Natural killer cell (primary cell): ENCODE data around the gene PRR5L. TPM values are rescaled to one million over a fixed set of nuclear protein-coding genes. Genes with fewer than 3 reads are reported as not detected.

Source experiments
- ATAC-seq, 3 donors: fragments of 150-1000 bp in 2 of 3; fragments of 200-7000 bp in 1 of 3; cut with Tn5 transposase; 1 replicate in 1 of 3; 2 replicates in 2 of 3; pipeline ENCODE4 v1.10.0; 2021; ENCODE audit warnings: mild to moderate bottlenecking in 2 of 3, moderate library complexity in 2 of 3
- DNase-seq, 2 donors: peaks; one replicate each; pipeline versions ENCODE4 v3.0.0 to v3.0.0-alpha.2; 2013 to 2021; ENCODE audit warnings: mixed read lengths in 1 of 2
- H3K27ac ChIP-seq: one replicate; pipeline ENCODE4 v1.5.1; 2013; ENCODE audit warnings: mild to moderate bottlenecking, low read length
- H3K27me3 ChIP-seq: one replicate; pipeline ENCODE4 v1.6.1; 2013; ENCODE audit warnings: low read length; ENCODE audit not compliant: control insufficient read depth, insufficient read depth
- H3K36me3 ChIP-seq: one replicate; pipeline ENCODE4 v1.6.1; 2013; ENCODE audit warnings: low read length; ENCODE audit not compliant: control insufficient read depth, insufficient read depth
- H3K4me1 ChIP-seq: one replicate; pipeline ENCODE4 v1.6.1; 2013; ENCODE audit warnings: low read length; ENCODE audit not compliant: control insufficient read depth, insufficient read depth
- H3K4me3 ChIP-seq: one replicate; pipeline ENCODE4 v1.5.1; 2013; ENCODE audit warnings: low read length
- H3K9me3 ChIP-seq: one replicate; pipeline ENCODE4 v1.6.1; 2013; ENCODE audit warnings: low read length; ENCODE audit not compliant: control insufficient read depth, insufficient read depth
- H3K27ac Mint-ChIP-seq, 2 donors: one replicate each; pipeline ENCODE4 v1.8.0; 2022; ENCODE audit warnings: mild to moderate bottlenecking in 2 of 2, mixed read lengths in 2 of 2, moderate library complexity in 1 of 2
- H3K27me3 Mint-ChIP-seq, 2 donors: one replicate each; pipeline ENCODE4 v1.8.0; 2022; ENCODE audit warnings: low read depth in 2 of 2, mixed read lengths in 2 of 2
- H3K36me3 Mint-ChIP-seq: one replicate; pipeline ENCODE4 v1.8.0; 2022; ENCODE audit warnings: mixed read lengths
- H3K4me1 Mint-ChIP-seq, 2 donors: one replicate each; pipeline ENCODE4 v1.8.0; 2022; ENCODE audit warnings: mixed read lengths in 2 of 2
- H3K4me3 Mint-ChIP-seq: one replicate; pipeline ENCODE4 v1.8.0; 2022; ENCODE audit warnings: mild to moderate bottlenecking, moderate library complexity, mixed read lengths
- H3K9me3 Mint-ChIP-seq, 2 donors: one replicate each; pipeline ENCODE4 v1.8.0; 2022; ENCODE audit warnings: mixed read lengths in 2 of 2
- WGBS: methylation state at CpG from one replicate; pipeline ENCODE4 v1.1.7; 2013; ENCODE audit warnings: missing lambda C conversion rate; ENCODE audit not compliant: insufficient coverage; 5-methylcytosine and 5-hydroxymethylcytosine counted together
- intact Hi-C: fragments of 100-400 bp; cut with micrococcal nuclease; formaldehyde crosslinking; loops from one replicate; pipeline ENCODE4 v1.14.2; 2022
- total RNA-seq, 4 donors: library from RNA; stranded (reverse); fragments of 120-200 nt in 1 of 4; gene quantifications; one replicate each; pipeline versions ENCODE4 v1.2.3 to v1.2.4, GENCODE V29; 2013 to 2022
- TF ChIP-seq, protein P1 (sequence below): fragments of 200-600 bp; IDR thresholded peaks from one replicate; pipeline ENCODE4 v1.8.0; 2022; ENCODE audit warnings: antibody characterized with exemption

The PRR5L gene
- total RNA-seq, 3 donors from 2014 or later (not counting 1 experiment from before 2014, with no cell fraction given): 128 to 367 (median 303) TPM

DNA sequence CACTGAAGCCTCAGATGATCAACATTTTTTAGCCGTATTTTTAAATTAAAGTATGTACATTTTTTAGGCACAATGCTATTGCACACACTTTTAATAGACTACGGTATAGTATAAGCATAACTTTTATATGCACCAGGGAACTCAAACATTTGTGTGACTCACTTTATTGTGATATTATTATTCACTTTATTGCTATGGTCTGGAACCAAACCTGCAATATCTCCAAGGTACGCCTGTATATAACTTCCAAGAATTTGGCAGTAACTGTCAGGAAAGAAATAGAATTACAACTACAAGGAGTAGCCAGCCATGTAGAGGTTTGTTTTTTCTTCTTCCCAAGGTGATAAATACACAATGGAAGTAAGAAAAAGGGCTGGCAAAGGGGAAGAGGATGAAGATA, 62.3 kb downstream of the PRR5L start:
- H3K27ac ChIP-seq: no peak overlapping the region
- ATAC-seq: no peak
- Mint-ChIP-seq H3K4me3 (no peak overlapping the region), H3K27me3 (peaks cover 0 to 5% of the 10 kb centered on the region in 2 donors), H3K9me3 (no peaks in the 10 kb centered on the region), H3K36me3 (no peaks in the 10 kb centered on the region), H3K4me1 (peaks cover 51 to 65% of the 10 kb centered on the region in 2 donors), H3K27ac (no peak overlapping the region)
- no peaks in the 10 kb centered on the region for H3K36me3 ChIP-seq
- WGBS: 100% methylated on average over 1 of the region's 3 CpGs
- DNase-seq: no peak
- intact Hi-C loops: no loop called here
- H3K4me3 ChIP-seq: no peak overlapping the region
- no peaks in the 10 kb centered on the region for H3K9me3 ChIP-seq
- TF ChIP-seq, protein P1, sequence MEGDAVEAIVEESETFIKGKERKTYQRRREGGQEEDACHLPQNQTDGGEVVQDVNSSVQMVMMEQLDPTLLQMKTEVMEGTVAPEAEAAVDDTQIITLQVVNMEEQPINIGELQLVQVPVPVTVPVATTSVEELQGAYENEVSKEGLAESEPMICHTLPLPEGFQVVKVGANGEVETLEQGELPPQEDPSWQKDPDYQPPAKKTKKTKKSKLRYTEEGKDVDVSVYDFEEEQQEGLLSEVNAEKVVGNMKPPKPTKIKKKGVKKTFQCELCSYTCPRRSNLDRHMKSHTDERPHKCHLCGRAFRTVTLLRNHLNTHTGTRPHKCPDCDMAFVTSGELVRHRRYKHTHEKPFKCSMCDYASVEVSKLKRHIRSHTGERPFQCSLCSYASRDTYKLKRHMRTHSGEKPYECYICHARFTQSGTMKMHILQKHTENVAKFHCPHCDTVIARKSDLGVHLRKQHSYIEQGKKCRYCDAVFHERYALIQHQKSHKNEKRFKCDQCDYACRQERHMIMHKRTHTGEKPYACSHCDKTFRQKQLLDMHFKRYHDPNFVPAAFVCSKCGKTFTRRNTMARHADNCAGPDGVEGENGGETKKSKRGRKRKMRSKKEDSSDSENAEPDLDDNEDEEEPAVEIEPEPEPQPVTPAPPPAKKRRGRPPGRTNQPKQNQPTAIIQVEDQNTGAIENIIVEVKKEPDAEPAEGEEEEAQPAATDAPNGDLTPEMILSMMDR: no peak
- peaks cover 25% of the 10 kb centered on the region for H3K4me1 ChIP-seq
- H3K27me3 ChIP-seq: peaks cover 2% of the 10 kb centered on the region

DNA sequence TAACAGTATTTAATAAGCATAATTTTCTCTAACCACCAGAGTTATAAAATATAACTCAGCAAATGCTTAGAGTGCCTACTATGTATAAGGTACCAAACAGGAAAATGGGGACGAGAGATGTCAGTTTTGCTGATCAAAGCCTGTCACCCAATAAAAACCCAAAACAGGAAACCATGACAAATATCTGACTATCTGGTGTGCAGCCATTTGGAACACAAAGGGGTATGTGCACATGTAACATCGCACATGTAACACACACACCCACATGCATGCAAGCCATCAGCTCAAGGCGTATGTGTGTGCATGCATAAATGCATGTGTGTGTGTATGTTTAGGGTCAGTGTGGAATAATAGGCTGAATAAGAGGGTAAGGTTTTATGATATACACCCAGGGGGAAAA, 64.2 kb downstream of the PRR5L start:
- no peaks in the 10 kb centered on the region for H3K9me3 ChIP-seq
- Mint-ChIP-seq H3K9me3 (no peaks in the 10 kb centered on the region), H3K27ac (no peak overlapping the region), H3K27me3 (peaks cover 0 to 3% of the 10 kb centered on the region in 2 donors), H3K36me3 (no peaks in the 10 kb centered on the region), H3K4me1 (peaks cover 48% of the 10 kb centered on the region in 2 donors), H3K4me3 (no peak overlapping the region)
- no peak overlapping the region for H3K27ac ChIP-seq
- 50% methylated on average over 2 of the region's 3 CpGs for WGBS
- no peaks in the 10 kb centered on the region for H3K36me3 ChIP-seq
- DNase-seq (peak in 1 of 2 donors; percentile 29), ATAC-seq (peak in 1 of 3 donors; percentile 6)
- H3K4me1 ChIP-seq: peaks cover 20% of the 10 kb centered on the region
- H3K4me3 ChIP-seq: no peak overlapping the region
- intact Hi-C loops: no loop called here
- peaks cover 2% of the 10 kb centered on the region for H3K27me3 ChIP-seq
- TF ChIP-seq, protein P1: no peak

DNA sequence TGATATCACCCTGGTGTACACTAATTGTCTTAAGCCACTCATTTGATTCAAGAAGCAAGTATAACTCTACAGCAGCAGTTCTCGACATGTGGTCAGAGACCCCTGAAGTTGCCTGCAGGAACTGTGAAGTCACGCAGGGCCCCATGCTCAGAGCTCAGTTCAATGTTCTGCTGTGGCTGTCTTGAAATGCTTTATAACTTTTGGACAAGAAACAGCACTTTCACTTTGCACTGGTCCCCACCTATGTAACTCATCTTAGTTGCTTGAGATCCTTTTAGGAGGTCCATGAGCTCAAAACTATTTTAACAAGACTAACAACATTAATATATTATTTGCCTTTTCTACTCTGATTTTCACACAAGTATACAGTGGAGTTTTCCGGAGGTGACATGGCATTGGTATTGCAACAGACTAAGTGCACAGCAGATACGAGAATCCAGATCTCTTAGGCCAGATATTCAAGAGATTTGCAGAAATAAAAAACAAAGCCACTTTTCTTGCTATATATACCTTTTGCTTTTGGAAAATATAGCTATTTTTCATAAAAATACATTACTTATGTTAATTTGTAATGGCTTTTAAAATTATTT, 64.8 kb downstream of the PRR5L start:
- peaks cover 14% of the 10 kb centered on the region for H3K4me1 ChIP-seq
- ATAC-seq (peak; percentile 21 to 51 (median 51)), DNase-seq (no peak)
- H3K4me3 ChIP-seq: no peak overlapping the region
- TF ChIP-seq, protein P1: no peak
- peaks cover 45 to 46% of the 10 kb centered on the region in 2 donors for H3K4me1 Mint-ChIP-seq
- 43% methylated on average over 3 of the region's 4 CpGs for WGBS
- intact Hi-C loops: no loop called here
- peaks cover 0 to 3% of the 10 kb centered on the region in 2 donors for H3K27me3 Mint-ChIP-seq
- H3K36me3 ChIP-seq: no peaks in the 10 kb centered on the region
- no peak overlapping the region for H3K27ac Mint-ChIP-seq
- peak overlapping the region; percentile 53 for H3K4me3 Mint-ChIP-seq
- no peaks in the 10 kb centered on the region for H3K36me3 Mint-ChIP-seq
- no peaks in the 10 kb centered on the region for H3K9me3 ChIP-seq
- H3K27ac ChIP-seq: no peak overlapping the region
- H3K27me3 ChIP-seq: peaks cover 2% of the 10 kb centered on the region
- no peaks in the 10 kb centered on the region for H3K9me3 Mint-ChIP-seq

DNA sequence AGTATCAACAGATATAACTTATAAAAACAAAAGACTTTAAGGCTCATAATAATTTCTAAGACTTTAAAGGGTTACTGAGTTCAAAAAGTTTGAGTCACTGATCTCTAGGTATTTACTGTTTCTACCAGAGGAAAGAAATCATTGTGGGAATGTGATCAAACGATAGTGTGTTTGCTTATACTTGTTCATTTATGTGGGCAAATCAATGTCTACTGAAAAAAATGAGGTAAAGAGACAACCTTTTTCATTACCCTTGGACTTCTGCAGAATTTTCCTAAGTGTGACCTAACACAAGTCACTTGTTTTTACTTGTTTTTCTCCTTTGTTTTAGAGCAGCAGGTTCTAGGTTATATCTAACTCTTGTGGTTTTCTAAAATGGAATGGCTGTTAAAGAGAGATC, 65.4 kb downstream of the PRR5L start:
- H3K36me3 Mint-ChIP-seq: no peaks in the 10 kb centered on the region
- Histone ChIP-seq H3K27ac (no peak overlapping the region), H3K36me3 (no peaks in the 10 kb centered on the region), H3K4me1 (peaks cover 13% of the 10 kb centered on the region), H3K4me3 (no peak overlapping the region), H3K27me3 (peaks cover 2% of the 10 kb centered on the region), H3K9me3 (no peaks in the 10 kb centered on the region)
- H3K9me3 Mint-ChIP-seq: no peaks in the 10 kb centered on the region
- no peak for DNase-seq
- WGBS: 71% methylated on average over 1 of the region's 1 CpG
- TF ChIP-seq, protein P1: no peak
- intact Hi-C loops: no loop called here
- H3K27me3 Mint-ChIP-seq: peaks cover 0 to 6% of the 10 kb centered on the region in 2 donors
- H3K27ac Mint-ChIP-seq: peak overlapping the region in 1 of 2 donors; percentile 31
- H3K4me1 Mint-ChIP-seq: peaks cover 39 to 40% of the 10 kb centered on the region in 2 donors
- no peak for ATAC-seq
- H3K4me3 Mint-ChIP-seq: peak overlapping the region; percentile 40
